Osteoblast (primary cell): ENCODE measurements around the gene SDC1. TPM values are rescaled to one million over a fixed set of nuclear protein-coding genes. Genes with fewer than 3 reads are reported as not detected.

Experiments used
- DNase-seq: peaks from one replicate; pipeline ENCODE4 v3.0.0; 2011; ENCODE audit warnings: low spot score, mixed read lengths; ENCODE audit not compliant: insufficient read length; ENCODE audit errors: missing footprints
- H2AFZ ChIP-seq: 2 replicates; pipeline ENCODE4 v1.6.0; 2011; ENCODE audit warnings: mild to moderate bottlenecking, low read length
- H3K27ac ChIP-seq: 2 replicates; pipeline ENCODE4 v1.5.1; 2011; ENCODE audit warnings: mild to moderate bottlenecking, low read depth, low read length, moderate library complexity
- H3K27me3 ChIP-seq: 2 replicates; pipeline ENCODE4 v1.6.0; 2012; ENCODE audit warnings: mild to moderate bottlenecking, control low read depth, inconsistent platforms, low read length, moderate library complexity; ENCODE audit not compliant: insufficient read depth
- H3K36me3 ChIP-seq: 2 replicates; pipeline ENCODE4 v1.5.1; 2011; ENCODE audit warnings: mild to moderate bottlenecking, low read length, control low read depth, moderate library complexity; ENCODE audit not compliant: insufficient read depth
- H3K4me1 ChIP-seq: 2 replicates; pipeline ENCODE4 v1.5.1; 2011; ENCODE audit warnings: mild to moderate bottlenecking, low read length, control low read depth, moderate library complexity; ENCODE audit not compliant: insufficient read depth
- H3K4me2 ChIP-seq: 2 replicates; pipeline ENCODE4 v1.6.0; 2011; ENCODE audit warnings: mild to moderate bottlenecking, low read length; ENCODE audit not compliant: insufficient read depth
- H3K4me3 ChIP-seq: fragments of 200-600 bp; sonication (generic); 3 replicates; pipeline ENCODE4 v1.5.1; 2012; ENCODE audit warnings: mild to moderate bottlenecking, low read length, inconsistent platforms; ENCODE audit not compliant: insufficient read depth
- H3K79me2 ChIP-seq: 2 replicates; pipeline ENCODE4 v1.6.0; 2012; ENCODE audit warnings: mild to moderate bottlenecking, low read length, control low read depth, inconsistent platforms; ENCODE audit not compliant: insufficient read depth
- H3K9me3 ChIP-seq: 2 replicates; pipeline ENCODE4 v1.5.1; 2011; ENCODE audit warnings: low read depth, low read length, control low read depth
- H4K20me1 ChIP-seq: 2 replicates; pipeline ENCODE4 v1.6.0; 2012; ENCODE audit warnings: mild to moderate bottlenecking, low read length, control low read depth; ENCODE audit not compliant: insufficient read depth
- total RNA-seq: library from RNA; depleted of rRNA; stranded (reverse); fragments of >200 nt; gene quantifications from 2 replicates; pipeline ENCODE4 v1.2.3, GENCODE V29; 2012
- TF ChIP-seq, protein P1 (sequence below): IDR thresholded peaks from 2 replicates; pipeline ENCODE4 v1.5.1; 2011; ENCODE audit warnings: mild to moderate bottlenecking, low read depth, low read length, moderate library complexity; ENCODE audit errors: extremely low read depth

SDC1 gene
- total RNA-seq, 1 donor = 7.6 TPM

DNA sequence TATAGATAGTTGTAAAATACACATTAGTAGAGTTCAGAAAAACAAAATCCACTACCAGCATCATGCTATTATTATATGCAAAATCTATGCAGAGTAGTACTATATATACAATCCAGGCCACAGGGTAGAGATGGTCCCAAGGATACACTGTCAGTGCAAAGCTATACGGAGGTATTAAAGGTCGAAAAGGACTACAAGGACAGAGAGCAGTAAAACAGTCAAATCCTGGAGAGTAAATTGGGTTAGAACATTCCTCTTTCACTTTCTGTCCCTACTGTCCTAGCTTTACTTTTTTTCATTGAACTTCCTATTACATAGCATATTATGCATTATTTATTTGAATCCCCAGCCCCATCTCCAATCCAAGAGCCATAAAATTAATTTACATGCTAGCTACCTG is 39.7 kb upstream of the SDC1 start:
- H3K9me3 ChIP-seq = no peaks in the 10 kb centered on the region
- TF ChIP-seq, protein P1, sequence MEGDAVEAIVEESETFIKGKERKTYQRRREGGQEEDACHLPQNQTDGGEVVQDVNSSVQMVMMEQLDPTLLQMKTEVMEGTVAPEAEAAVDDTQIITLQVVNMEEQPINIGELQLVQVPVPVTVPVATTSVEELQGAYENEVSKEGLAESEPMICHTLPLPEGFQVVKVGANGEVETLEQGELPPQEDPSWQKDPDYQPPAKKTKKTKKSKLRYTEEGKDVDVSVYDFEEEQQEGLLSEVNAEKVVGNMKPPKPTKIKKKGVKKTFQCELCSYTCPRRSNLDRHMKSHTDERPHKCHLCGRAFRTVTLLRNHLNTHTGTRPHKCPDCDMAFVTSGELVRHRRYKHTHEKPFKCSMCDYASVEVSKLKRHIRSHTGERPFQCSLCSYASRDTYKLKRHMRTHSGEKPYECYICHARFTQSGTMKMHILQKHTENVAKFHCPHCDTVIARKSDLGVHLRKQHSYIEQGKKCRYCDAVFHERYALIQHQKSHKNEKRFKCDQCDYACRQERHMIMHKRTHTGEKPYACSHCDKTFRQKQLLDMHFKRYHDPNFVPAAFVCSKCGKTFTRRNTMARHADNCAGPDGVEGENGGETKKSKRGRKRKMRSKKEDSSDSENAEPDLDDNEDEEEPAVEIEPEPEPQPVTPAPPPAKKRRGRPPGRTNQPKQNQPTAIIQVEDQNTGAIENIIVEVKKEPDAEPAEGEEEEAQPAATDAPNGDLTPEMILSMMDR = no peak
- H3K27me3 ChIP-seq = no peaks in the 10 kb centered on the region
- no peak overlapping the region for H3K27ac ChIP-seq
- H3K79me2 ChIP-seq = peaks cover 5% of the 10 kb centered on the region
- peaks cover 29% of the 10 kb centered on the region for H3K36me3 ChIP-seq
- H2AFZ ChIP-seq = no peak overlapping the region
- H3K4me3 ChIP-seq = no peak overlapping the region
- no peak overlapping the region for H3K4me2 ChIP-seq
- DNase-seq = no peak
- H3K4me1 ChIP-seq = no peaks in the 10 kb centered on the region
- peaks cover 3% of the 10 kb centered on the region for H4K20me1 ChIP-seq

DNA sequence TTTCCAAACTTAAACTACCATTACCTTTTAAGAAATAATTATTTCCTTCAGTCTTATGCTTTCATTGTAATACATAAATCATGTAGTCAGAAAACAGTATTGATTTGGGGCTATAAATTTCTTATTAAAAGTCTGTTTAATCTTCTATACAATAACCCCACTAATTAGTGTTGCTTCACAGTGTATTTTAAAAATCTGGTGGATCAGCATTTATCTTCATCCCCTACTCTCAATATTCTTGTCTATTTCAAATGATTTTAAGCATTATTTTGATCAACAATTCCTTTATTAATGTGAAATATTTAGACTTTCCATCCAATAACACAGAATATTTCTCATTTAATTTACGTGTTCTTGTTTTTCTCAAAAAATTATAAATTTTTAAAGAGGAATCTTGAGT is 32.5 kb upstream of the SDC1 start:
- no peak overlapping the region for H2AFZ ChIP-seq
- no peak overlapping the region for H3K4me2 ChIP-seq
- TF ChIP-seq, protein P1 = no peak
- no peaks in the 10 kb centered on the region for H3K9me3 ChIP-seq
- no peaks in the 10 kb centered on the region for H4K20me1 ChIP-seq
- no peak overlapping the region for H3K4me3 ChIP-seq
- no peak for DNase-seq
- H3K4me1 ChIP-seq = no peaks in the 10 kb centered on the region
- H3K27me3 ChIP-seq = no peaks in the 10 kb centered on the region
- H3K79me2 ChIP-seq = peaks cover 2% of the 10 kb centered on the region
- H3K27ac ChIP-seq = no peak overlapping the region
- peaks cover 73% of the 10 kb centered on the region for H3K36me3 ChIP-seq

DNA sequence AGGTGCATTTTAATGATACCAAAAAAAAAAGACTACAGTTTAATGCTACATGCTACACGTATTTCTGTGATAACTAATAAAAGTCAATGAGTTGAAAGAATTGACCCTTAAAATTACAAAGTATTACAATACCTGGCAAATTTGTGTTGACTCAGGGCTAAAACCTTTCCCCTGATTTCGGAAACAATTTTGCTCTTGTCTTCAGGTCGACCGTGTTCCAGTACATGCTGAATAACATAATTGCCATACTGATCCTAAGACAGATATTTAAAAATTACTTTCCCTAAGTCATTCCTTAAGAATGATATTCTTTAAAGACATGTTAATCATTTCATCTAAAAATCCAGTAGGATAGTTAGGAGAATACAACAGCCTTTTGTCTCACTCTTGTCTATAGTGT is 29.8 kb upstream of the SDC1 start:
- Histone ChIP-seq H3K79me2 (no peaks in the 10 kb centered on the region), H3K4me3 (no peak overlapping the region), H3K9me3 (no peaks in the 10 kb centered on the region), H3K4me2 (no peak overlapping the region), H3K27ac (no peak overlapping the region), H3K4me1 (no peaks in the 10 kb centered on the region), H3K27me3 (no peaks in the 10 kb centered on the region), H3K36me3 (peaks cover 78% of the 10 kb centered on the region), H2AFZ (no peak overlapping the region), H4K20me1 (no peaks in the 10 kb centered on the region)
- no peak for DNase-seq
- TF ChIP-seq, protein P1 = no peak

DNA sequence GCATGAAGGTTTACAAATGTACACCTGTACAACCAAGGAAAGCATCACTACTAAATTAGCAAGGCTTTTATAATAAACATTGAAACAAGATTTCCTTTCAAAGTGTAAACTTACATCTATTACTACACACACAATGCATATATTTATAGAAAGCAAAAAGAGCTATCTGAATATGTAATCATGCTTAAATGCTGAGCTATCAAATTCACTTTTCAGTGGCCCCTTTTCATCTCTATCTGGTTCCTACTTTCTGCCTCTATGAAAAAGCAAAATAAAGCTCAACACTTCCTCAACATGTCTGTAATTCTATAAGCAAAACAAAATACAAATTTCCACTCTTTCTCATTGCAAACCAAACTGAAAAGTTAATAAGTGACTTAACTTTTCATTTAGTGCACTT is 25.5 kb upstream of the SDC1 start:
- no peak overlapping the region for H3K27ac ChIP-seq
- TF ChIP-seq, protein P1 = no peak
- peaks cover 82% of the 10 kb centered on the region for H3K36me3 ChIP-seq

More for the DNA sequence above, 25.5 kb upstream of the SDC1 start:
- Histone ChIP-seq H3K9me3 (no peaks in the 10 kb centered on the region), H3K4me2 (no peak overlapping the region), H3K79me2 (no peaks in the 10 kb centered on the region), H2AFZ (no peak overlapping the region), H4K20me1 (no peaks in the 10 kb centered on the region), H3K4me3 (no peak overlapping the region), H3K27me3 (no peaks in the 10 kb centered on the region), H3K4me1 (no peaks in the 10 kb centered on the region)
- DNase-seq = no peak
